Dermis microvascular lymphatic vessel endothelial cell (primary cell): ENCODE measurements around the gene ST6GALNAC3. TPM values are rescaled to one million over a fixed set of nuclear protein-coding genes. Genes with fewer than 3 reads are reported as not detected.
A peak's percentile ranks its signal among the peaks of the same experiment; 100 is the strongest.

Experiments
- DNase-seq, 2 donors: peaks; one replicate each; pipeline versions ENCODE4 v3.0.0 to v3.0.0-alpha.2; 2010; ENCODE audit warnings: low read depth in 2 of 2
- total RNA-seq: library from RNA; depleted of rRNA; stranded (reverse); fragments of >200 nt; gene quantifications from 2 replicates; pipeline ENCODE4 v1.2.1, GENCODE V29; 2014

The ST6GALNAC3 gene
- total RNA-seq, 1 donor from 2014 or later: 49.9 TPM

- peak in 1 of 2 donors; percentile 78 for DNase-seq
Observed at GRCh38 chr1:76425201-76426145, 350.9 kb downstream of the ST6GALNAC3 start.

DNA sequence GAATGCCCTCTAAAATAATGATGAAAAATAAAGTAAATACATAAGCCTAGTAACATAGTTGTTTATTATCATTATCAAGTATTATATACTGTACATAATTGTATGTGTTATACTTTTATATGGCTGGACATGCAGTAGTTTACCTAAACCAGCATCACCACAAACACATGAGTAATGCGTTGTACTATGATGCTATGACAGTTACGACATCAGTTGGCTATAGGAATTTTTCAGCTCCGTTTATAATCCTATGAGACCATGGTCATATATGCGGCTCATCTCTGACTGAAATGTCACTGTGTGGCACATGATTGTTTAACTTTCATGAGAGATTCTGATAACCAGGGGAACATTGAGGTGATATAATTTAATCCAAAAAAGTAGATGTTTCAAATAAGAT, 352.1 kb downstream of the ST6GALNAC3 start:
- DNase-seq: no peak

DNA sequence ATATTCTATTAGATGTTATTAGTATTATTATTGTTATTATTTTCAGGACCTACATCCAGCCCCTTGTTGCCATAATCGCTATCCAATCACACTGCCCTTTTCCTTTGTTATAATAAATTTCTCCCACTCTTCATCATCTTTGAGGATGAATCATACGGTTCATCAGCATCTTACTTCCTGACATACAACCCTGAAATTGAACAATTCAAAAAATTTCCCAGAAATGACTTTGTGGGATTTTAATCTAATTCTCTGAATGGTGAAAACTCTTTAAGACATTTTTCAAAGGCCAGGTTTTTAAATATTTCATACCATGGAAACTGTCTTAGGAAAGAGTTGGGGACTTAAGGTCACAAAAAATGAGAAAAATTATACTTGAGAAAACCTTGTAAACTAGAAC, 353.5 kb downstream of the ST6GALNAC3 start:
- peak in 1 of 2 donors; percentile 22 for DNase-seq

- no peak for DNase-seq
Observed at GRCh38 chr1:76430531-76430930, 356.0 kb downstream of the ST6GALNAC3 start.

- DNase-seq: no peak
Observed at GRCh38 chr1:76433526-76433925, 359.0 kb downstream of the ST6GALNAC3 start.

- DNase-seq: no peak
Observed at GRCh38 chr1:76443217-76443616, 368.7 kb downstream of the ST6GALNAC3 start.

GRCh38 chr1:76444773-76445172, 370.2 kb downstream of the ST6GALNAC3 start:
- no peak for DNase-seq

DNA sequence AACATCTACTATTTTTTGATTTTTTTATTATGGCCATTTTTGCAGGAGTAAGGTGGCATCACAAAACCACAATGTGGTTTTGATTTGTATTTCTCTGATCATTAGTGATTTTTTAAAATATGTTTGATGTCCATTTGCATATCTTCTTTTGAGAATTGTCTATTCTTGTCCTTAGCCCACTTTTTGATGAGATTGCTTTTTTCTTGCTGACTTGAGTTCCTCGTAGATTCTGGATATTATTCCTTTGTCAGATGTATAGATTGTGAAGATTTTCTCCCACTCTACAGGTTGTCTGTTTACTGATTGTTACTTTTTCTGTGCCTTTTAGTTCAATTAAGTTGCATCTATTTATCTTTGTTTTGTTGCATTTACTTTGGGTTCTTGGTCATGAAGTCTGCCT, 375.7 kb downstream of the ST6GALNAC3 start:
- no peak for DNase-seq

- DNase-seq: no peak
Observed at GRCh38 chr1:76463278-76463677, 388.7 kb downstream of the ST6GALNAC3 start.

- DNase-seq: no peak
Observed at GRCh38 chr1:76463849-76464248, 389.3 kb downstream of the ST6GALNAC3 start.

GRCh38 chr1:76465030-76465429, 390.5 kb downstream of the ST6GALNAC3 start:
- DNase-seq: peak in 1 of 2 donors; percentile 42

GRCh38 chr1:76470166-76470565, 395.6 kb downstream of the ST6GALNAC3 start:
- DNase-seq: no peak

- DNase-seq: no peak
Observed at GRCh38 chr1:76471536-76471935, 397.0 kb downstream of the ST6GALNAC3 start.

- DNase-seq: peak in 1 of 2 donors; percentile 11
Observed at GRCh38 chr1:76473591-76473990, 399.0 kb downstream of the ST6GALNAC3 start.

- no peak for DNase-seq
Observed at GRCh38 chr1:76474922-76475321, 400.4 kb downstream of the ST6GALNAC3 start.

DNA sequence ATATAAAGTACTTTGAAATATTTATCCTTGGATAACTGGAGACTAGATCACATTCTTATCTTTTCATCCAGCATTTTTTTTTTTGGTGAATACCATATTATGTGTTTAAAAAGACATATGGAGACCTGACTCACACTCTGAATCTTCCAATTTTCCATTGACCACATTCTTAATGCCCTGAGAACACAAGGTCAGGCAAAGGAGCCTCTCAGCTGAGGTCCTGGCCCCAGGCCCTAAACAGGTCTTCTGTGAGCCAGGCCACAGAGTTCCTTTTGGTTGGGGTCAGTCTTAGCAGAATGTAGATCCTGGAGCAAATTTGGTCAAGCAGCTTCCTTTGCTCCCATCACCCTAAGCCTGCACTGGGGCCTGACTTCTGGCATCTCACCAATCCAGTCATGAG, 402.6 kb downstream of the ST6GALNAC3 start:
- no peak for DNase-seq

GRCh38 chr1:76480827-76481226, 406.3 kb downstream of the ST6GALNAC3 start:
- no peak for DNase-seq

DNA sequence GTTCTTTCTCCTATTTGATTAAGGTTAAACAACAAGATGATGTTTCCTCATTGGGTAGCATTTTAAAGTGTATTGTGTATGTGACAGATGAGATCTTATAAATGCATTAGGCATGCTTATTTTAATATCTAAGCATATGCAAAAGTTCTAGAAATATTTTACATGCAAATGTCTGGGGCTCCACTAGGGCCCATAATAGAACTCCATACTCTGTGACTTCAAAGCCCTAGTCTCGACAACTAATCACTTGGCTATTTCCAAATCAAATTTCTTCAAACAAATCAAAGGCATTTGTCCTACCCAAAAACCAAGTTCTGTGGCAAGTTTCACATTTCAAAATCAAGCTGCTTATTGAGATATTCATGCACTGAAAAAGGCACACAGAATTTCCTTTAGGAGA, 407.1 kb downstream of the ST6GALNAC3 start:
- DNase-seq: no peak

DNA sequence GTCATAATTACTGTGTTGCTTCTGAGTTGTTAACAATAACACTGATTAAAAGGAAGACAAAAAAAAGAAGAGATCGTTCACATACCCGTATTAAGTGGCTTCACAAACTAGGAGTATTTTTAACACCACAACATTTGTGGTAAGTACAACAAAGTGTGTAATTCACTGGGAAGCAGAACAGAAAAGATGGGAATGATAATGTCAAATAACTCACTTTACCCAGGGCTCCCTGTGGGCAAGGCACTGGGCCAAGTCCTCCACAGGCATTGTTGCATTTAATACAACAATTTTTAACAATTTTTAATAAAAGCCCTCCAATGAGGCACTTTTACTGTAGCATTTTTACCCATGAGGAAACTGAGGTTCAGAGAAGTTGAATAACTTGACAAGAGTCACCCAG, 407.7 kb downstream of the ST6GALNAC3 start:
- DNase-seq: no peak

GRCh38 chr1:76491737-76492136, 417.2 kb downstream of the ST6GALNAC3 start:
- no peak for DNase-seq

- no peak for DNase-seq
Observed at GRCh38 chr1:76492752-76493430, 418.3 kb downstream of the ST6GALNAC3 start.

DNA sequence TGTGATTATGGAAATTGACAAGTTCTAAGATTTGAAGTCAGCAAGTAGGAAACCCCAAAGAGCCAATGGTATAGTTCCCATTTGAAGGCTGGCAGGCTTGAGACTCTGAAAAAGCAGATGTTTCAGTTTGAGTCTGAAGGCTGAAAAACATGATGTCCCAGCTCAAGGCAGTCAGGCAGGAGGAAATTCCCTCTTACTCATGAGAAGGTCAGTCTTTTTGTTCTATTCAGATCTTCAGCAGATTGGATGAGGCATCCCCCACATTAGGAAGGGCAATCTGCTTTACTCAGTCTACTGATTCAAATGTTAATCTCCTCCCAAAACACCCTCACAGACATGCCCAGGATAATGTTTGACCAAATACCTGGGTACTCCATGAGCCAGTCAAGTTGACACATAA, 420.3 kb downstream of the ST6GALNAC3 start:
- DNase-seq: peak in 1 of 2 donors; percentile 55

- peak in 1 of 2 donors; percentile 28 for DNase-seq
Observed at GRCh38 chr1:76496871-76497270, 422.3 kb downstream of the ST6GALNAC3 start.
